Naive thymus-derived CD8-positive, alpha-beta T cell (primary cell): ENCODE results near the gene CACNB3. TPM values are rescaled to one million over a fixed set of nuclear protein-coding genes. Genes with fewer than 3 reads are reported as not detected.

Experiments used
- ATAC-seq, 2 donors: fragments of 150-1000 bp; cut with Tn5 transposase in 1 of 2; sonication (Bioruptor Pico), chemical (Tn5 transposase) in 1 of 2; 1 replicate in 1 of 2; 2 replicates in 1 of 2; pipeline ENCODE4 v1.10.0; 2021; ENCODE audit warnings: mild to moderate bottlenecking in 2 of 2, moderate library complexity in 2 of 2
- POLR2A ChIA-PET: fragments of 350-600 bp; sonication (Branson Sonifier 250); formaldehyde crosslinking; loops from one replicate; lab custom pipeline; 2021; ENCODE audit warnings: antibody characterized with exemption; lab: Charles Lee
- DNase-seq, 10 donors: peaks; one replicate each; pipeline versions ENCODE4 v3.0.0 to v3.0.0-alpha.2; 2020 to 2022
- H3K27ac Mint-ChIP-seq, 10 donors: one replicate each; pipeline ENCODE4 v1.8.0; 2020 to 2022; ENCODE audit warnings: mild to moderate bottlenecking in 10 of 10, mixed read lengths in 10 of 10, moderate library complexity in 4 of 10, inconsistent platforms in 1 of 10
- H3K27me3 Mint-ChIP-seq, 5 donors: one replicate each; pipeline ENCODE4 v1.8.0; 2021 to 2022; ENCODE audit warnings: mixed read lengths in 5 of 5
- H3K36me3 Mint-ChIP-seq, 3 donors: one replicate each; pipeline ENCODE4 v1.8.0; 2020 to 2022; ENCODE audit warnings: mixed read lengths in 3 of 3, mild to moderate bottlenecking in 2 of 3, inconsistent platforms in 1 of 3
- H3K4me1 Mint-ChIP-seq, 4 donors: one replicate each; pipeline ENCODE4 v1.8.0; 2021 to 2022; ENCODE audit warnings: mixed read lengths in 4 of 4
- H3K4me3 Mint-ChIP-seq, 10 donors: one replicate each; pipeline ENCODE4 v1.8.0; 2020 to 2022; ENCODE audit warnings: mild to moderate bottlenecking in 10 of 10, mixed read lengths in 10 of 10, moderate library complexity in 6 of 10, inconsistent platforms in 1 of 10
- H3K9me3 Mint-ChIP-seq, 9 donors: one replicate each; pipeline ENCODE4 v1.8.0; 2020 to 2022; ENCODE audit warnings: mixed read lengths in 9 of 9, mild to moderate bottlenecking in 3 of 9, inconsistent platforms in 1 of 9, moderate library complexity in 1 of 9
- polyA plus RNA-seq, 3 donors: library from polyadenylated mRNA; unstranded; fragments of 300-500 nt; fragmentation: Illumina TruSeq; gene quantifications; one replicate each; pipeline ENCODE4 v1.2.3, GENCODE V29; 2021
- total RNA-seq, 8 experiments: library from RNA in 2 of 8; stranded (reverse) in 2 of 8; gene quantifications; one replicate each; pipeline ENCODE4 v1.2.3 and lab custom pipeline; 2021 to 2026

Gene CACNB3
- total and polyA plus RNA-seq, 5 experiments from 2014 or later = 0.19 to 3.3 (median 0.52) TPM

GRCh38 chr12:48814262-48815125 lies 3.8 kb upstream of the CACNB3 start:
- Mint-ChIP-seq H3K27ac (peak overlapping the region in 4 of 10 donors; percentile 4 to 79 (median 64)), H3K4me3 (peak overlapping the region; percentile 72 to 96 (median 90)), H3K36me3 (no peaks in the 10 kb centered on the region), H3K4me1 (peaks cover 12 to 54% (median 32%) of the 10 kb centered on the region in 4 donors), H3K9me3 (no peaks in the 10 kb centered on the region), H3K27me3 (peaks cover 2 to 17% (median 5%) of the 10 kb centered on the region in 5 donors)
- peak; percentile 34 to 77 (median 63) for DNase-seq
- POLR2A ChIA-PET = interaction anchor here (0.7 to 2.0 kb wide), 3 partner anchors 12 to 863 kb away, joined by 3 to 12 read pairs (median 4); partner anchors contain the start of gene DDX23
- ATAC-seq = peak; percentile 57 to 60

- POLR2A ChIA-PET = interaction anchor here (0.7 to 2.0 kb wide), 4 partner anchors 11 to 864 kb away, joined by 3 to 12 read pairs (median 4); partner anchors contain the start of gene DDX23
- peak; percentile 37 to 40 for ATAC-seq
- peaks cover 2 to 17% (median 5%) of the 10 kb centered on the region in 5 donors for H3K27me3 Mint-ChIP-seq
- no peaks in the 10 kb centered on the region for H3K36me3 Mint-ChIP-seq
- DNase-seq = peak in 6 of 10 donors; percentile 21 to 61 (median 36)
- H3K9me3 Mint-ChIP-seq = no peaks in the 10 kb centered on the region
- peaks cover 12 to 54% (median 32%) of the 10 kb centered on the region in 4 donors for H3K4me1 Mint-ChIP-seq
- peak overlapping the region; percentile 85 to 96 (median 90) for H3K4me3 Mint-ChIP-seq
- H3K27ac Mint-ChIP-seq = peak overlapping the region in 4 of 10 donors; percentile 60 to 87 (median 64)
Measured at GRCh38 chr12:48815126-48816110, 2.9 kb upstream of the CACNB3 start.

- no peak for ATAC-seq
- Mint-ChIP-seq H3K27me3 (peaks cover 2 to 17% (median 5%) of the 10 kb centered on the region in 5 donors), H3K4me1 (peaks cover 12 to 54% (median 32%) of the 10 kb centered on the region in 4 donors), H3K4me3 (peak overlapping the region; percentile 71 to 96 (median 89)), H3K9me3 (no peaks in the 10 kb centered on the region), H3K27ac (peak overlapping the region in 3 of 10 donors; percentile 13 to 33 (median 19)), H3K36me3 (no peaks in the 10 kb centered on the region)
- POLR2A ChIA-PET = interaction anchor here (0.9 to 2.0 kb wide), 4 partner anchors 15 to 36 kb away, joined by 3 to 12 read pairs (median 5); partner anchors contain the start of gene DDX23
- DNase-seq = no peak
Measured at GRCh38 chr12:48816143-48816854, 2.0 kb upstream of the CACNB3 start.

- ATAC-seq = peak in 1 of 2 donors; percentile 23
- POLR2A ChIA-PET = no interaction called here
- peak in 6 of 10 donors; percentile 18 to 60 (median 30) for DNase-seq
- H3K9me3 Mint-ChIP-seq = no peaks in the 10 kb centered on the region
- peaks cover 15 to 49% (median 27%) of the 10 kb centered on the region in 4 donors for H3K4me1 Mint-ChIP-seq
- H3K4me3 Mint-ChIP-seq = peak overlapping the region; percentile 78 to 92 (median 84)
- H3K27ac Mint-ChIP-seq = peak overlapping the region in 9 of 10 donors; percentile 3 to 84 (median 65)
- peaks cover 2 to 17% (median 5%) of the 10 kb centered on the region in 5 donors for H3K27me3 Mint-ChIP-seq
- H3K36me3 Mint-ChIP-seq = no peaks in the 10 kb centered on the region
Measured at GRCh38 chr12:48818831-48819590, 715 bp downstream of the CACNB3 start.

- ATAC-seq = no peak
- peak overlapping the region in 2 of 10 donors; percentile 41 to 63 for H3K27ac Mint-ChIP-seq
- peak overlapping the region in 9 of 10 donors; percentile 19 to 92 (median 73) for H3K4me3 Mint-ChIP-seq
Measured at GRCh38 chr12:48819986-48820725, 1.9 kb downstream of the CACNB3 start.

GRCh38 chr12:48822139-48822538 lies 3.8 kb downstream of the CACNB3 start:
- ATAC-seq (no peak), DNase-seq (peak in 1 of 10 donors; percentile 36)
- Mint-ChIP-seq H3K9me3 (no peaks in the 10 kb centered on the region), H3K36me3 (no peaks in the 10 kb centered on the region), H3K27ac (no peak overlapping the region), H3K4me1 (peaks cover 8 to 20% (median 12%) of the 10 kb centered on the region in 4 donors), H3K27me3 (peaks cover 0 to 4% (median 0%) of the 10 kb centered on the region in 5 donors), H3K4me3 (no peak overlapping the region)
- POLR2A ChIA-PET = no interaction called here

More at GRCh38 chr12:48819986-48820725, 1.9 kb downstream of the CACNB3 start:
- peaks cover 2 to 17% (median 5%) of the 10 kb centered on the region in 5 donors for H3K27me3 Mint-ChIP-seq
- H3K9me3 Mint-ChIP-seq = no peaks in the 10 kb centered on the region
- DNase-seq = peak in 1 of 10 donors; percentile 14
- H3K36me3 Mint-ChIP-seq = no peaks in the 10 kb centered on the region
- peaks cover 14 to 38% (median 26%) of the 10 kb centered on the region in 4 donors for H3K4me1 Mint-ChIP-seq
- POLR2A ChIA-PET = no interaction called here

GRCh38 chr12:48822711-48823110 lies 4.4 kb downstream of the CACNB3 start:
- ATAC-seq (no peak), DNase-seq (peak in 1 of 10 donors; percentile 28)
- POLR2A ChIA-PET = no interaction called here
- no peaks in the 10 kb centered on the region for H3K27me3 Mint-ChIP-seq
- peaks cover 4 to 14% (median 9%) of the 10 kb centered on the region in 4 donors for H3K4me1 Mint-ChIP-seq
- H3K36me3 Mint-ChIP-seq = no peaks in the 10 kb centered on the region
- H3K9me3 Mint-ChIP-seq = no peaks in the 10 kb centered on the region
- peak overlapping the region in 1 of 10 donors; percentile 16 for H3K27ac Mint-ChIP-seq
- H3K4me3 Mint-ChIP-seq = no peak overlapping the region

GRCh38 chr12:48823281-48823680 lies 5.0 kb downstream of the CACNB3 start:
- ATAC-seq (no peak), DNase-seq (no peak)
- Mint-ChIP-seq H3K4me1 (peaks cover under 1 to 8% (median 6%) of the 10 kb centered on the region in 4 donors), H3K27ac (peak overlapping the region in 1 of 10 donors; percentile 16), H3K36me3 (peaks cover 0 to under 1% (median 0%) of the 10 kb centered on the region in 3 donors), H3K9me3 (no peaks in the 10 kb centered on the region), H3K27me3 (no peaks in the 10 kb centered on the region), H3K4me3 (no peak overlapping the region)
- POLR2A ChIA-PET = interaction anchor here (0.6 kb wide), 1 partner anchor 11 kb away, joined by 3 read pairs; no protein-coding TSS in a partner anchor

GRCh38 chr12:48824112-48824511 lies 5.8 kb downstream of the CACNB3 start:
- POLR2A ChIA-PET = interaction anchor here (0.6 kb wide), 1 partner anchor 10 kb away, joined by 3 read pairs; no protein-coding TSS in a partner anchor
- DNase-seq (no peak), ATAC-seq (no peak)
- Mint-ChIP-seq H3K36me3 (peaks cover 0 to 9% (median 0%) of the 10 kb centered on the region in 3 donors), H3K4me3 (no peak overlapping the region), H3K27ac (peak overlapping the region in 1 of 10 donors; percentile 1), H3K27me3 (no peaks in the 10 kb centered on the region), H3K4me1 (peaks cover 0 to 5% (median 2%) of the 10 kb centered on the region in 4 donors), H3K9me3 (no peaks in the 10 kb centered on the region)

GRCh38 chr12:48824905-48825304 lies 6.6 kb downstream of the CACNB3 start:
- Mint-ChIP-seq H3K27me3 (no peaks in the 10 kb centered on the region), H3K9me3 (no peaks in the 10 kb centered on the region), H3K36me3 (peaks cover 0 to 17% (median 3%) of the 10 kb centered on the region in 3 donors), H3K4me1 (peaks cover 0 to 5% (median 2%) of the 10 kb centered on the region in 4 donors), H3K4me3 (no peak overlapping the region), H3K27ac (peak overlapping the region in 2 of 10 donors; percentile 1 to 48)
- DNase-seq = no peak
- POLR2A ChIA-PET = no interaction called here
- ATAC-seq = no peak
